Transverse colon (tissue), 4 donors: ENCODE data around the gene SLC29A1. TPM values are rescaled to one million over a fixed set of nuclear protein-coding genes. Genes with fewer than 3 reads are reported as not detected.
A peak's percentile ranks its signal among the peaks of the same experiment; 100 is the strongest.

Source experiments
- DNase-seq: peaks from one replicate; pipeline ENCODE4 v3.0.0-alpha.2; 2019
- H3K27ac ChIP-seq, 4 donors: fragments of 200-600 bp; sonication (generic); 2 replicates each; pipeline ENCODE4 v1.5.1; 2016 to 2018; ENCODE audit warnings: inconsistent platforms in 4 of 4
- H3K27me3 ChIP-seq: fragments of 200-600 bp; sonication (generic); 2 replicates; pipeline ENCODE4 v1.5.1; 2017; ENCODE audit warnings: inconsistent platforms
- H3K36me3 ChIP-seq, 4 donors: fragments of 200-600 bp; sonication (generic); 2 replicates each; pipeline ENCODE4 v1.5.1; 2017 to 2019; ENCODE audit warnings: inconsistent platforms in 4 of 4
- H3K4me1 ChIP-seq, 4 donors: fragments of 200-600 bp; sonication (generic); 2 replicates each; pipeline ENCODE4 v1.5.1; 2017 to 2020; ENCODE audit warnings: inconsistent platforms in 4 of 4
- H3K4me3 ChIP-seq, 4 donors: fragments of 200-600 bp; sonication (generic); 1 replicate in 1 of 4; 2 replicates in 3 of 4; pipeline versions ENCODE4 v1.5.1 to v1.6.1; 2017 to 2019; ENCODE audit warnings: inconsistent platforms in 4 of 4
- H3K9me3 ChIP-seq, 2 donors: fragments of 200-600 bp; sonication (generic); 2 replicates each; pipeline ENCODE4 v1.5.1; 2017 to 2019; ENCODE audit warnings: inconsistent platforms in 2 of 2
- CTCF ChIP-seq, 5 experiments: fragments of 200-600 bp in 3 of 5; fragments of 450-650 bp in 2 of 5; sonication (generic) in 3 of 5; IDR thresholded peaks; 1 replicate in 2 of 5; 2 replicates in 3 of 5; pipeline ENCODE4 v1.5.1; 2016 to 2017; ENCODE audit warnings: antibody characterized with exemption in 5 of 5, inconsistent platforms in 3 of 5, mild to moderate bottlenecking in 2 of 5, moderate library complexity in 1 of 5
- EP300 ChIP-seq: sonication (generic); formaldehyde crosslinking; IDR thresholded peaks from one replicate; pipeline ENCODE4 v1.6.1; 2017; ENCODE audit warnings: antibody characterized with exemption, low read depth
- POLR2A ChIP-seq: fragments of 450-650 bp; IDR thresholded peaks from one replicate; pipeline ENCODE4 v1.6.1; 2016; ENCODE audit warnings: antibody characterized with exemption, mild to moderate bottlenecking, moderate library complexity
- POLR2AphosphoS5 ChIP-seq, 3 donors: sonication (generic); formaldehyde crosslinking; IDR thresholded peaks; one replicate each; pipeline ENCODE4 v1.6.1; 2016; ENCODE audit warnings: antibody characterized with exemption in 3 of 3
- WGBS, 2 donors: methylation state at CpG; one replicate each; pipeline ENCODE4 v1.1.5; 2018; ENCODE audit warnings: low coverage in 1 of 2; 5-methylcytosine and 5-hydroxymethylcytosine counted together
- in situ Hi-C, 4 donors: fragments of 200-750 bp; cut with MboI; loops; one replicate each; pipeline versions ENCODE4 v1.15.0 to v1.15.1; 2017; ENCODE audit warnings: low sequenced_read_pairs in 3 of 4, low pct_ligation_motif_present in 1 of 4, low pct_unique_long_range_greater_than_20kb in 1 of 4
- intact Hi-C: fragments of 100-400 bp; cut with DNase I; formaldehyde crosslinking; loops from one replicate; pipeline ENCODE4 v1.15.1; 2023; ENCODE audit warnings: low total_unique reads
- total RNA-seq, 4 donors: library from RNA; depleted of rRNA; stranded (reverse); fragments of >200 nt; gene quantifications; one replicate each; pipeline ENCODE4 v1.1.0, GENCODE V29; 2016

SLC29A1 gene
- total RNA-seq, 4 donors from 2014 or later: 25.1 to 45.2 (median 35.6) TPM

DNA sequence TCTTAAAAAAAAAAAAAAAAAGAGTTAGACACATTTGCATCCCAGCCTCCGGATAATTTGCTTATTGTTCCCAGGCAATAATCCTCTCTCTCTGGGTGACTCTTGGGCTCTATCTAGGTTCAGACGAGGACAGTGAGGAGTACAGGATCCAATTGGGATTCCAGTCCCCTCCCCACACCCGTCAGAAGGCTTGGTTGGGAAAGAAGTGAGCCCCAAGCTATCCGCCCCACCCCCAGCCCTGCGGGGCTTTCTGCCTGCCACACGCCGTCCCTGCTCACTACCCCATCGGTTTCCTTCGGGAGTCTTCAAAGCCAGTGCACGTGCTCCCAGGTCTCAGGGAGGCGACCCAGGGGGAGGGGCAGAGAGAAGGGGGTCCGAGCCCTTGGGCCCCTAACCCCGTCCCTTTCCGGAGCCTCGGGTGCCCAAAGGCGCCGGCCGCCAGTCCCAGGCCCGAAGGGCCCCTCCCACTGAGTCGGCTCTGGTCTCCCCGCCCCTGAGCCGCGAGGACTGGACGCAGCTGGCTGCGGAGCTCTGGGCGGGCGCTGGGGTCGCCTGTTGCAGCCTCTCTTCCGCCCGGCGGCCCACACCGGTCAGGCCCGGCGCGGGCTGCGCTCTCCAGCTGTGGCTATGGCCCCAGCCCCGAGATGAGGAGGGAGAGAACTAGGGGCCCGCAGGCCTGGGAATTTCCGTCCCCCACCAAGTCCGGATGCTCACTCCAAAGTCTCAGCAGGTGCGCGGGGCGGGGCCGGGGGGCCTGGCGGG, 4.2 kb upstream of the SLC29A1 start:
- DNase-seq: peak; percentile 85
- intact Hi-C loops: no loop called here
- Histone ChIP-seq H3K9me3 (no peaks in the 10 kb centered on the region), H3K4me3 (peak overlapping the region; percentile 38 to 61 (median 42)), H3K36me3 (no peaks in the 10 kb centered on the region), H3K4me1 (peaks cover 24 to 77% (median 63%) of the 10 kb centered on the region in 4 donors), H3K27ac (peak overlapping the region; percentile 85 to 94 (median 86)), H3K27me3 (peaks cover 4% of the 10 kb centered on the region)
- TF ChIP-seq EP300: no peak
- peak; percentile 52 for TF ChIP-seq POLR2A
- peak; percentile 57 to 73 (median 63) for TF ChIP-seq POLR2AphosphoS5 (IDR thresholded peaks at IDR 0.05)
- no peak for TF ChIP-seq CTCF (IDR thresholded peaks at IDR 0.05)
- 2 to 7% methylated on average over 3 to 44 of the region's 45 CpGs for WGBS, 2 donors
- in situ Hi-C loops: no loop called here

- in situ Hi-C loops: no loop called here
- Histone ChIP-seq H3K27me3 (peaks cover 4% of the 10 kb centered on the region), H3K4me1 (peaks cover 33 to 86% (median 68%) of the 10 kb centered on the region in 4 donors), H3K36me3 (no peaks in the 10 kb centered on the region), H3K27ac (peak overlapping the region; percentile 85 to 94 (median 86)), H3K9me3 (no peaks in the 10 kb centered on the region), H3K4me3 (peak overlapping the region; percentile 38 to 61 (median 42))
- intact Hi-C loops: loop anchor here (2.0 kb wide), 1 partner anchor 15 kb away; no protein-coding TSS in a partner anchor
- DNase-seq: no peak
- 56 to 87% methylated on average over 14 to 27 of the region's 28 CpGs for WGBS, 2 donors
- TF ChIP-seq EP300: no peak
Measured at GRCh38 chr6:44219815-44220784, 3.3 kb upstream of the SLC29A1 start.

DNA sequence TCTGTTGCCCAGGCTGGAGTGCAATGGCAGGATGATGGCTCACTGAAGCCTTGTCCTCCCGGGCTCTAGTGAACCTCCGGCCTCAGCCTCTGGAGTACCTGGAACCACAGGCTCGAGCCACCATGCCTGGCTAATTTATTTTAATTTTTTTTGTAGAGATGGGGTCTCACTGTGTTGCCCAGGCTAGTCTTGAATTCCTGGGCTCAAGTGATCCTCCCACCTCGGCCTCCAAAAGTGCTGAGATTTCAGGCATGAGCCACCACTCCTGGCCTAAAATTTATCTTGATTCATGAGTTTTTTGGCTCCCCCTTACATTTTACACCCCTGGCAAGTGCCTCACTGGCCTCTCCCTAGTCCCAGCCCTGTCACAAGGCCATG, 2.5 kb upstream of the SLC29A1 start:
- no peaks in the 10 kb centered on the region for H3K36me3 ChIP-seq
- in situ Hi-C loops (no loop called here), intact Hi-C loops (loop anchor here (2.0 kb wide), 1 partner anchor 14 kb away; no protein-coding TSS in a partner anchor)
- no peak overlapping the region for H3K4me3 ChIP-seq
- WGBS, 2 donors: 90 to 100% methylated on average over 3 to 4 of the region's 4 CpGs
- no peak for DNase-seq
- H3K4me1 ChIP-seq: peaks cover 38 to 91% (median 71%) of the 10 kb centered on the region in 4 donors
- H3K27ac ChIP-seq: peak overlapping the region; percentile 85 to 94 (median 86)
- peaks cover 4% of the 10 kb centered on the region for H3K27me3 ChIP-seq
- no peaks in the 10 kb centered on the region for H3K9me3 ChIP-seq
- TF ChIP-seq EP300: no peak
- no peak for TF ChIP-seq POLR2AphosphoS5 (IDR thresholded peaks at IDR 0.05)
- TF ChIP-seq CTCF (IDR thresholded peaks at IDR 0.05): no peak
- TF ChIP-seq POLR2A: no peak

- peaks cover 4% of the 10 kb centered on the region for H3K27me3 ChIP-seq
- peak overlapping the region in 1 of 4 donors; percentile 79 for H3K4me3 ChIP-seq
- peak; percentile 96 for DNase-seq
- intact Hi-C loops: loop anchor here (2.0 kb wide), 1 partner anchor 13 kb away; no protein-coding TSS in a partner anchor
- TF ChIP-seq POLR2AphosphoS5 (IDR thresholded peaks at IDR 0.05) (peak; percentile 45 to 83 (median 54)), CTCF (IDR thresholded peaks at IDR 0.05) (peak; percentile 76 to 92 (median 84)), EP300 (no peak), POLR2A (no peak)
- H3K9me3 ChIP-seq: no peaks in the 10 kb centered on the region
- H3K36me3 ChIP-seq: no peaks in the 10 kb centered on the region
- WGBS, 2 donors: 7% methylated on average over 4 of the region's 4 CpGs; no CpG with 5 or more reads in 1 of the 2 donors
- in situ Hi-C loops: no loop called here
- peak overlapping the region; percentile 85 to 94 (median 86) for H3K27ac ChIP-seq
- H3K4me1 ChIP-seq: peaks cover 43 to 92% (median 74%) of the 10 kb centered on the region in 4 donors
Measured at GRCh38 chr6:44221291-44221960, 2.0 kb upstream of the SLC29A1 start.
